ENCODE results near the gene IRGC. TPM values are rescaled to one million over a fixed set of nuclear protein-coding genes. Genes with fewer than 3 reads are reported as not detected.

IRGC gene
- total RNA-seq, 1 experiment from 2014 or later = not detected

DNA sequence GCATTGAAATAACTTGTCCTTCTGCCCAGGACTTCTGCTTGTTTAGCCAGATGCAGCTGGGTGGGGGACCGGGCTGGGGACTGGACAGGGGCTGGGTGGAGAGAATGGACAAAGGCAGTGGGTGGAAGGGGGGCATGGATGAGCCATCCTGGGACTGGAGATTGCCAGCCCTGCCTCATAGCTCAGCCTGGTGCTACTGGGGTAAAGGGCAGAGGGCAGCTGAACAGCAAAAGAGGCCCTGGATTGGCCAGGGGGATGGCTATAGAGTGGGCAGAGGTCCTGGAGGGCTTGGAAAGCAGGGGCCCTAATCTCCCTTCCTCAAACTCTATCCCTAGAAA lies 28.2 kb upstream of the IRGC start:
- H4K91ac ChIP-seq (ENCODE audit: insufficient read length, low read depth, low read length) = no peak overlapping the region
- H2AFZ ChIP-seq (ENCODE audit: low read length) = no peak overlapping the region
- H3K9me3 ChIP-seq (ENCODE audit: control insufficient read depth, low read depth, low read length) = no peaks in the 10 kb centered on the region
- no peak overlapping the region for H3K4me2 ChIP-seq (ENCODE audit: insufficient read depth, insufficient read length, low read length)
- no CpG with 5 or more reads among the region's 1 CpG for WGBS (ENCODE audit: extremely low coverage, insufficient read length, low lambda C conversion rate)
- H3K4ac ChIP-seq (ENCODE audit: low read depth, low read length) = no peak overlapping the region
- no peak overlapping the region for H3K4me3 Mint-ChIP-seq
- H2BK15ac ChIP-seq (ENCODE audit: low read depth, low read length) = no peak overlapping the region
- H2BK20ac ChIP-seq (ENCODE audit: low read depth, low read length, poor library complexity, severe bottlenecking) = no peak overlapping the region
- H3K4me1 Mint-ChIP-seq = peaks cover 13 to 24% of the 10 kb centered on the region in 2 experiments
- TF ChIP-seq, protein P1, sequence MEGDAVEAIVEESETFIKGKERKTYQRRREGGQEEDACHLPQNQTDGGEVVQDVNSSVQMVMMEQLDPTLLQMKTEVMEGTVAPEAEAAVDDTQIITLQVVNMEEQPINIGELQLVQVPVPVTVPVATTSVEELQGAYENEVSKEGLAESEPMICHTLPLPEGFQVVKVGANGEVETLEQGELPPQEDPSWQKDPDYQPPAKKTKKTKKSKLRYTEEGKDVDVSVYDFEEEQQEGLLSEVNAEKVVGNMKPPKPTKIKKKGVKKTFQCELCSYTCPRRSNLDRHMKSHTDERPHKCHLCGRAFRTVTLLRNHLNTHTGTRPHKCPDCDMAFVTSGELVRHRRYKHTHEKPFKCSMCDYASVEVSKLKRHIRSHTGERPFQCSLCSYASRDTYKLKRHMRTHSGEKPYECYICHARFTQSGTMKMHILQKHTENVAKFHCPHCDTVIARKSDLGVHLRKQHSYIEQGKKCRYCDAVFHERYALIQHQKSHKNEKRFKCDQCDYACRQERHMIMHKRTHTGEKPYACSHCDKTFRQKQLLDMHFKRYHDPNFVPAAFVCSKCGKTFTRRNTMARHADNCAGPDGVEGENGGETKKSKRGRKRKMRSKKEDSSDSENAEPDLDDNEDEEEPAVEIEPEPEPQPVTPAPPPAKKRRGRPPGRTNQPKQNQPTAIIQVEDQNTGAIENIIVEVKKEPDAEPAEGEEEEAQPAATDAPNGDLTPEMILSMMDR (conservative IDR thresholded peaks at IDR 0.05) = no peak
- H3K27ac ChIP-seq (ENCODE audit: insufficient read length, low read depth, low read length) = no peak overlapping the region
- no peaks in the 10 kb centered on the region for H3K23me2 ChIP-seq (ENCODE audit: insufficient read length, low read depth, low read length, poor library complexity, severe bottlenecking)
- H2BK120ac ChIP-seq (ENCODE audit: low read depth, low read length, poor library complexity, severe bottlenecking) = no peak overlapping the region
- no peak overlapping the region for H2BK12ac ChIP-seq (ENCODE audit: insufficient read length, low read depth, low read length)
- H3K14ac ChIP-seq (ENCODE audit: insufficient read depth, low read length) = no peak overlapping the region
- DNase-seq = no peak
- H2BK5ac ChIP-seq (ENCODE audit: insufficient read length, low read length) = no peak overlapping the region
- no peak overlapping the region for H2AK5ac ChIP-seq (ENCODE audit: insufficient read length, low read length)
- H3K27me3 ChIP-seq (ENCODE audit: insufficient read depth, low read length) = no peaks in the 10 kb centered on the region
- H3K79me2 ChIP-seq (ENCODE audit: insufficient read depth, low read length) = no peaks in the 10 kb centered on the region
- peaks cover 0 to 2% (median 0%) of the 10 kb centered on the region in 3 experiments; a peak in 1 of 7 replicates for H3K36me3 Mint-ChIP-seq (ENCODE audit: insufficient read depth in 1 of 3, low read depth in 3 of 3)
- H3K23ac ChIP-seq (ENCODE audit: insufficient read length, low read depth, low read length) = no peak overlapping the region
- H3K56ac ChIP-seq (ENCODE audit: insufficient read length, low read depth, low read length) = no peak overlapping the region
- no peaks in the 10 kb centered on the region for H4K20me1 ChIP-seq (ENCODE audit: control insufficient read depth, insufficient read depth, insufficient read length)
- H4K8ac ChIP-seq (replicated peaks; ENCODE audit: insufficient read length, low read depth, low read length) = no peak overlapping the region
- no peak overlapping the region for H3K9ac ChIP-seq (ENCODE audit: extremely low read depth, insufficient read length, low read length)
- no peaks in the 10 kb centered on the region; the same call in 1 of the 2 replicates for H3K4me1 ChIP-seq (ENCODE audit: insufficient read depth, low read length)
- H3K9me3 Mint-ChIP-seq = peaks cover 6 to 21% of the 10 kb centered on the region in 2 experiments; a peak in 4 of 5 replicates
- H3K18ac ChIP-seq (ENCODE audit: insufficient read length, low read depth, low read length) = no peak overlapping the region
- no peak overlapping the region for H4K5ac ChIP-seq (ENCODE audit: insufficient read length, low read depth, low read length)
- peaks cover 3% of the 10 kb centered on the region for H3K27me3 Mint-ChIP-seq (ENCODE audit: low read depth)
- H3T11ph ChIP-seq (ENCODE audit: low read length) = no peak overlapping the region
- H3K79me1 ChIP-seq (ENCODE audit: insufficient read depth, low read depth, low read length, poor library complexity, severe bottlenecking) = no peaks in the 10 kb centered on the region
- H3K27ac Mint-ChIP-seq = peak overlapping the region in 2 of 3 experiments; percentile 18 to 22; a peak in 1 of 7 replicates

Data from H9 (cell line).